Measurements from ENCODE around the gene MYBPC2. TPM values are rescaled to one million over a fixed set of nuclear protein-coding genes. Genes with fewer than 3 reads are reported as not detected.

Gene MYBPC2
- polyA plus RNA-seq, 3 donors = 0.58 to 0.72 (median 0.67) TPM

- DNase-seq (ENCODE audit: low read depth in 3 of 3, low spot score in 2 of 3) = no peak
Observed at GRCh38 chr19:50409347-50409746, 23.3 kb upstream of the MYBPC2 start.

- DNase-seq (ENCODE audit: low read depth in 3 of 3, low spot score in 2 of 3) = no peak
Observed at GRCh38 chr19:50410109-50410508, 22.6 kb upstream of the MYBPC2 start.

GRCh38 chr19:50412419-50412818 lies 20.3 kb upstream of the MYBPC2 start:
- no peak for DNase-seq (ENCODE audit: low read depth in 3 of 3, low spot score in 2 of 3)

- no peak for DNase-seq (ENCODE audit: low read depth in 3 of 3, low spot score in 2 of 3)
Observed at GRCh38 chr19:50413096-50413495, 19.6 kb upstream of the MYBPC2 start.

- no peak for DNase-seq (ENCODE audit: low read depth in 3 of 3, low spot score in 2 of 3)
Observed at GRCh38 chr19:50413531-50413930, 19.2 kb upstream of the MYBPC2 start.

GRCh38 chr19:50414864-50415660 lies 17.6 kb upstream of the MYBPC2 start:
- no peak for DNase-seq (ENCODE audit: low read depth in 3 of 3, low spot score in 2 of 3)

- no peak for DNase-seq (ENCODE audit: low read depth in 3 of 3, low spot score in 2 of 3)
Observed at GRCh38 chr19:50415661-50416033, 17.0 kb upstream of the MYBPC2 start.

GRCh38 chr19:50416034-50416977 lies 16.4 kb upstream of the MYBPC2 start:
- no peak for DNase-seq (ENCODE audit: low read depth in 3 of 3, low spot score in 2 of 3)

- DNase-seq (ENCODE audit: low read depth in 3 of 3, low spot score in 2 of 3) = no peak
Observed at GRCh38 chr19:50417111-50418081, 15.3 kb upstream of the MYBPC2 start.

GRCh38 chr19:50418176-50419021 lies 14.3 kb upstream of the MYBPC2 start, which contains the start of gene SPIB:
SPIB (plus strand) TSS chr19:50418938; CDS start chr19:50418963, 25 bp downstream.
- DNase-seq (ENCODE audit: low read depth in 3 of 3, low spot score in 2 of 3) = no peak

GRCh38 chr19:50419022-50419579 lies 13.6 kb upstream of the MYBPC2 start:
- DNase-seq (ENCODE audit: low read depth in 3 of 3, low spot score in 2 of 3) = no peak

- no peak for DNase-seq (ENCODE audit: low read depth in 3 of 3, low spot score in 2 of 3)
Observed at GRCh38 chr19:50419580-50420035, 13.1 kb upstream of the MYBPC2 start.

- no peak for DNase-seq (ENCODE audit: low read depth in 3 of 3, low spot score in 2 of 3)
Observed at GRCh38 chr19:50420127-50420526, 12.6 kb upstream of the MYBPC2 start.

GRCh38 chr19:50420808-50421207 lies 11.9 kb upstream of the MYBPC2 start:
- no peak for DNase-seq (ENCODE audit: low read depth in 3 of 3, low spot score in 2 of 3)

GRCh38 chr19:50422397-50423278 lies 10.1 kb upstream of the MYBPC2 start:
- no peak for DNase-seq (ENCODE audit: low read depth in 3 of 3, low spot score in 2 of 3)

- DNase-seq (ENCODE audit: low read depth in 3 of 3, low spot score in 2 of 3) = no peak
Observed at GRCh38 chr19:50423279-50424113, 9.2 kb upstream of the MYBPC2 start.

GRCh38 chr19:50425581-50425980 lies 7.1 kb upstream of the MYBPC2 start:
- no peak for DNase-seq (ENCODE audit: low read depth in 3 of 3, low spot score in 2 of 3)
